GM19395 (cell line): ENCODE measurements around the gene PADI1.

Experiments
- ATAC-seq: cut with Tn5 transposase; IDR thresholded peaks from one replicate; pipeline ENCODE4 v1.9.1; 2021; ENCODE audit warnings: mild to moderate bottlenecking, moderate library complexity; ENCODE audit not compliant: unreplicated experiment

Gene PADI1

GRCh38 chr1:17204546-17205440 lies at the start of gene PADI1:
PADI1 (plus strand) TSS chr1:17205128; CDS start chr1:17205218, 90 bp downstream.
- ATAC-seq, result no peak

- no peak for ATAC-seq
Observed at GRCh38 chr1:17155257-17155920, 49.5 kb upstream of the PADI1 start.

GRCh38 chr1:17156108-17156507 lies 48.8 kb upstream of the PADI1 start:
- no peak for ATAC-seq

GRCh38 chr1:17158961-17159360 lies 46.0 kb upstream of the PADI1 start:
- ATAC-seq, result no peak

GRCh38 chr1:17161137-17161740 lies 43.7 kb upstream of the PADI1 start:
- ATAC-seq, result no peak

GRCh38 chr1:17161926-17162800 lies 42.8 kb upstream of the PADI1 start:
- no peak for ATAC-seq

GRCh38 chr1:17162941-17163340 lies 42.0 kb upstream of the PADI1 start:
- ATAC-seq, result no peak

GRCh38 chr1:17163371-17163770 lies 41.6 kb upstream of the PADI1 start:
- ATAC-seq, result no peak

GRCh38 chr1:17163789-17164666 lies 40.9 kb upstream of the PADI1 start:
- ATAC-seq, result no peak

- ATAC-seq, result no peak
Observed at GRCh38 chr1:17165823-17166222, 39.1 kb upstream of the PADI1 start.

GRCh38 chr1:17167041-17167785 lies 37.7 kb upstream of the PADI1 start:
- no peak for ATAC-seq

GRCh38 chr1:17167786-17168090 lies 37.2 kb upstream of the PADI1 start:
- no peak for ATAC-seq

- ATAC-seq, result no peak
Observed at GRCh38 chr1:17168091-17168876, 36.6 kb upstream of the PADI1 start.

GRCh38 chr1:17170571-17170970 lies 34.4 kb upstream of the PADI1 start:
- no peak for ATAC-seq

GRCh38 chr1:17173217-17173616 lies 31.7 kb upstream of the PADI1 start:
- no peak for ATAC-seq

- no peak for ATAC-seq
Observed at GRCh38 chr1:17176306-17177061, 28.4 kb upstream of the PADI1 start.

GRCh38 chr1:17177651-17178050 lies 27.3 kb upstream of the PADI1 start:
- ATAC-seq, result no peak
